SH-SY5Y (cell line): ENCODE data around the gene MOCS2.

ENCODE experiments used
- GATA2 ChIP-seq: IDR thresholded peaks from 2 replicates; pipeline ENCODE4 v1.6.1; 2011; ENCODE audit warnings: mild to moderate bottlenecking, low read depth, low read length
- GATA3 ChIP-seq: IDR thresholded peaks from 2 replicates; pipeline ENCODE4 v1.6.1; 2011; ENCODE audit warnings: low read depth, mild to moderate bottlenecking, low read length, moderate library complexity

The MOCS2 gene

GRCh38 chr5:53109056-53109442, 508 bp downstream of the MOCS2 start:
- no peak for TF ChIP-seq GATA2
- TF ChIP-seq GATA3, result no peak

GRCh38 chr5:53105611-53106300, 3.8 kb downstream of the MOCS2 start:
- TF ChIP-seq GATA2 (no peak), GATA3 (no peak)

GRCh38 chr5:53100606-53101005, 9.0 kb downstream of the MOCS2 start:
- TF ChIP-seq GATA3, result no peak
- TF ChIP-seq GATA2, result no peak

GRCh38 chr5:53099546-53099945, 10.0 kb downstream of the MOCS2 start:
- no peak for TF ChIP-seq GATA2
- TF ChIP-seq GATA3, result no peak

- TF ChIP-seq GATA3 (no peak), GATA2 (no peak)
Measured at GRCh38 chr5:53095931-53096525, 13.5 kb downstream of the MOCS2 start.

- TF ChIP-seq GATA3, result no peak
- no peak for TF ChIP-seq GATA2
Measured at GRCh38 chr5:53095217-53095616, 14.3 kb downstream of the MOCS2 start.

- no peak for TF ChIP-seq GATA3
- TF ChIP-seq GATA2, result no peak
Measured at GRCh38 chr5:53092242-53092641, 17.3 kb downstream of the MOCS2 start.

GRCh38 chr5:53091289-53091688, 18.3 kb downstream of the MOCS2 start:
- TF ChIP-seq GATA2 (no peak), GATA3 (no peak)

- TF ChIP-seq GATA3 (no peak), GATA2 (no peak)
Measured at GRCh38 chr5:53090229-53090628, 19.3 kb downstream of the MOCS2 start.

GRCh38 chr5:53089481-53089991, 20.0 kb downstream of the MOCS2 start:
- TF ChIP-seq GATA2 (no peak), GATA3 (no peak)

- TF ChIP-seq GATA3 (no peak), GATA2 (no peak)
Measured at GRCh38 chr5:53087621-53088121, 21.9 kb downstream of the MOCS2 start.

GRCh38 chr5:53087171-53087570, 22.4 kb downstream of the MOCS2 start:
- TF ChIP-seq GATA2, result no peak
- no peak for TF ChIP-seq GATA3

GRCh38 chr5:53084546-53085255, 24.9 kb downstream of the MOCS2 start:
- no peak for TF ChIP-seq GATA2
- TF ChIP-seq GATA3, result no peak

- TF ChIP-seq GATA2, result no peak
- no peak for TF ChIP-seq GATA3
Measured at GRCh38 chr5:53083927-53084326, 25.6 kb downstream of the MOCS2 start.
